ENCODE results near the gene OPCML.

Gene OPCML

GRCh38 chr11:132866783-132867545, 665.3 kb downstream of the OPCML start:
- DNase-seq = no peak

GRCh38 chr11:132865623-132866022, 666.7 kb downstream of the OPCML start:
- no peak for DNase-seq

- no peak for DNase-seq
Observed at GRCh38 chr11:132864811-132865576, 667.3 kb downstream of the OPCML start.

- DNase-seq = no peak
Observed at GRCh38 chr11:132862933-132863332, 669.4 kb downstream of the OPCML start.

GRCh38 chr11:132862137-132862536, 670.2 kb downstream of the OPCML start:
- DNase-seq = no peak

GRCh38 chr11:132859306-132859705, 673.0 kb downstream of the OPCML start:
- no peak for DNase-seq

GRCh38 chr11:132858223-132858622, 674.1 kb downstream of the OPCML start:
- no peak for DNase-seq

- no peak for DNase-seq
Observed at GRCh38 chr11:132856032-132856431, 676.3 kb downstream of the OPCML start.

- no peak for DNase-seq
Observed at GRCh38 chr11:132855516-132855915, 676.8 kb downstream of the OPCML start.

- DNase-seq = no peak
Observed at GRCh38 chr11:132853886-132854285, 678.4 kb downstream of the OPCML start.

- DNase-seq = no peak
Observed at GRCh38 chr11:132852361-132852760, 679.9 kb downstream of the OPCML start.

- DNase-seq = no peak
Observed at GRCh38 chr11:132851247-132851646, 681.1 kb downstream of the OPCML start.

- DNase-seq = no peak
Observed at GRCh38 chr11:132850266-132850665, 682.0 kb downstream of the OPCML start.

GRCh38 chr11:132848336-132848735, 684.0 kb downstream of the OPCML start:
- DNase-seq = no peak

- no peak for DNase-seq
Observed at GRCh38 chr11:132846075-132846474, 686.2 kb downstream of the OPCML start.

GRCh38 chr11:132844956-132845696, 687.2 kb downstream of the OPCML start:
- DNase-seq = no peak

- DNase-seq = no peak
Observed at GRCh38 chr11:132840660-132841059, 691.6 kb downstream of the OPCML start.

- DNase-seq = no peak
Observed at GRCh38 chr11:132840191-132840590, 692.1 kb downstream of the OPCML start.

- no peak for DNase-seq
Observed at GRCh38 chr11:132839236-132839945, 692.9 kb downstream of the OPCML start.

GRCh38 chr11:132838627-132839026, 693.7 kb downstream of the OPCML start:
- DNase-seq = no peak

- DNase-seq = no peak
Observed at GRCh38 chr11:132831272-132831671, 701.0 kb downstream of the OPCML start.

- no peak for DNase-seq
Observed at GRCh38 chr11:132824642-132825041, 707.7 kb downstream of the OPCML start.

- DNase-seq = no peak
Observed at GRCh38 chr11:132822276-132822675, 710.0 kb downstream of the OPCML start.

All from stimulated activated CD4-positive, alpha-beta T cell treated with anti-CD3 and anti-CD28 coated beads, Interleukin-1b, Interleukin-23, amount 100 ng/mL, for 48 hours (primary cell).